WTC11 (cell line): ENCODE data around the gene POLD3.

Source experiments
- ATF1 ChIP-seq: sonication (generic); formaldehyde crosslinking; IDR thresholded peaks from 2 replicates; pipeline ENCODE4 v1.8.1; 2023; ENCODE audit warnings: mild to moderate bottlenecking, moderate library complexity, missing genetic modification reagents
- CREM ChIP-seq: sonication (generic); formaldehyde crosslinking; IDR thresholded peaks from 2 replicates; pipeline ENCODE4 v1.8.1; 2022; ENCODE audit warnings: mild to moderate bottlenecking, missing genetic modification reagents, moderate library complexity
- CTCF ChIP-seq: fragments of 200-600 bp; IDR thresholded peaks from 2 replicates; pipeline ENCODE4 v1.8.0; 2022; ENCODE audit warnings: antibody characterized with exemption
- E2F4 ChIP-seq: sonication (generic); formaldehyde crosslinking; IDR thresholded peaks from 2 replicates; pipeline ENCODE4 v1.8.1; 2022; ENCODE audit warnings: low read depth, mild to moderate bottlenecking, moderate library complexity, missing genetic modification reagents, borderline replicate concordance
- ELF4 ChIP-seq: sonication (generic); formaldehyde crosslinking; IDR thresholded peaks from 2 replicates; pipeline ENCODE4 v1.8.1; 2022; ENCODE audit warnings: low read depth, mild to moderate bottlenecking, moderate library complexity, missing genetic modification reagents
- NFYB ChIP-seq: sonication (generic); formaldehyde crosslinking; conservative IDR thresholded peaks from 2 replicates; pipeline ENCODE4 v1.8.0; 2022; ENCODE audit warnings: low read depth, missing genetic modification reagents
- TEAD4 ChIP-seq: sonication (generic); formaldehyde crosslinking; IDR thresholded peaks from 2 replicates; pipeline ENCODE4 v1.8.0; 2022; ENCODE audit warnings: mild to moderate bottlenecking, missing genetic modification reagents
- ZBTB43 ChIP-seq: sonication (generic); formaldehyde crosslinking; IDR thresholded peaks from 2 replicates; pipeline ENCODE4 v1.8.1; 2023; ENCODE audit warnings: mild to moderate bottlenecking, missing genetic modification reagents
- ZMAT4 ChIP-seq: fragments of 250-450 bp; sonication (Bioruptor Pico); IDR thresholded peaks from 2 replicates; pipeline ENCODE4 v1.9.0; 2021; ENCODE audit warnings: mild to moderate bottlenecking
- ZNF121 ChIP-seq: sonication (generic); formaldehyde crosslinking; IDR thresholded peaks from 2 replicates; pipeline ENCODE4 v1.8.0; 2023; ENCODE audit warnings: missing genetic modification reagents
- ZNF425 ChIP-seq: fragments of 250-450 bp; sonication (Bioruptor Pico); conservative IDR thresholded peaks from 2 replicates; pipeline ENCODE4 v1.9.0; 2021; ENCODE audit warnings: mild to moderate bottlenecking

GRCh38 chr11:74612877-74613276 is 20.5 kb downstream of the POLD3 start:
- no peak for TF ChIP-seq E2F4 (CRISPR knock-in tag)
- TF ChIP-seq ELF4 (CRISPR knock-in tag) = no peak
- no peak for TF ChIP-seq ZNF121 (CRISPR knock-in tag)
- TF ChIP-seq CTCF = no peak
- TF ChIP-seq ATF1 (CRISPR knock-in tag) = no peak
- TF ChIP-seq ZBTB43 (CRISPR knock-in tag) = no peak
- TF ChIP-seq ZMAT4 (CRISPR knock-in tag) = no peak
- TF ChIP-seq CREM (CRISPR knock-in tag) = no peak
- TF ChIP-seq TEAD4 = no peak
- no peak for TF ChIP-seq NFYB (CRISPR knock-in tag)
- no peak for TF ChIP-seq ZNF425 (CRISPR knock-in tag)
